ENCODE data around the gene ZNF547. TPM values are rescaled to one million over a fixed set of nuclear protein-coding genes. Genes with fewer than 3 reads are reported as not detected.

ZNF547 gene
- total RNA-seq, 4 donors from 2014 or later = 1.8 to 4.2 (median 2.7) TPM

- no peak overlapping the region for H3K27ac ChIP-seq
- H3K27me3 ChIP-seq = no peaks in the 10 kb centered on the region
- peaks cover 75% of the 10 kb centered on the region for H3K36me3 ChIP-seq
- peaks cover 29% of the 10 kb centered on the region for H3K9me3 ChIP-seq
- TF ChIP-seq EP300 (IDR thresholded peaks at IDR 0.05) (no peak), CTCF (IDR thresholded peaks at IDR 0.05) (no peak), POLR2A (IDR thresholded peaks at IDR 0.05) (no peak)
- H3K4me3 ChIP-seq = no peak overlapping the region
- DNase-seq (ENCODE audit: low spot score in 2 of 2) = no peak
- no peaks in the 10 kb centered on the region for H3K4me1 ChIP-seq
- 100% methylated on average over 3 of the region's 4 CpGs for WGBS
These were observed 56.1 kb downstream of the ZNF547 start for GRCh38 chr19:57419439-57419838.

GRCh38 chr19:57421037-57421436 is 57.7 kb downstream of the ZNF547 start:
- H3K27ac ChIP-seq = no peak overlapping the region
- TF ChIP-seq EP300 (IDR thresholded peaks at IDR 0.05) = no peak
- no peak for TF ChIP-seq CTCF (IDR thresholded peaks at IDR 0.05)
- H3K36me3 ChIP-seq = peaks cover 62% of the 10 kb centered on the region
- H3K27me3 ChIP-seq = no peaks in the 10 kb centered on the region
- no peak overlapping the region for H3K4me3 ChIP-seq
- WGBS = 96% methylated on average over 3 of the region's 3 CpGs
- H3K9me3 ChIP-seq = peaks cover 35% of the 10 kb centered on the region
- DNase-seq (ENCODE audit: low spot score in 2 of 2) = no peak
- no peaks in the 10 kb centered on the region for H3K4me1 ChIP-seq

Other genes with a start within 250 kb of the ZNF547 start
- gene USP29, start 243.6 kb upstream of the ZNF547 start, total RNA-seq = not detected
- gene ZIM3, start 218.3 kb upstream of the ZNF547 start, total RNA-seq = not detected
- not detected for gene DUXA, start 196.1 kb upstream of the ZNF547 start, total RNA-seq
- gene ZNF264, start 172.1 kb upstream of the ZNF547 start, total RNA-seq = 10 to 100 TPM; 35.4 to 50.2 (median 38.9) TPM
- 1 to 10 TPM in 3 of 4 donors, not detected in 1; 1.1 to 3.1 (median 2.3) TPM for gene AURKC, start 132.5 kb upstream of the ZNF547 start, total RNA-seq
- 10 to 100 TPM; 18.0 to 24.6 (median 18.9) TPM for gene ZNF805, start 122.9 kb upstream of the ZNF547 start, total RNA-seq
- 100 to 1,000 TPM in 1 of 4 donors, 10 to 100 TPM in 3; 75.2 to 101 (median 78.6) TPM for gene ZNF460, start 83.1 kb upstream of the ZNF547 start, total RNA-seq
- gene ZNF543, start 43.1 kb upstream of the ZNF547 start, total RNA-seq = 10 to 100 TPM in 3 of 4 donors, 1 to 10 TPM in 1; 9.8 to 15.8 (median 11.6) TPM
- gene ZNF304, start 12.3 kb upstream of the ZNF547 start, total RNA-seq = 10 to 100 TPM in 3 of 4 donors, 1 to 10 TPM in 1; 10.0 to 12.4 (median 11.3) TPM
- gene TRAPPC2B, start within 50 bp of the ZNF547 start, total RNA-seq = 10 to 100 TPM; 16.5 to 20.7 (median 19.9) TPM
- 10 to 100 TPM; 18.8 to 30.9 (median 25.7) TPM for gene ZNF548, start 26.3 kb downstream of the ZNF547 start, total RNA-seq
- gene ZNF17, start 47.6 kb downstream of the ZNF547 start, total RNA-seq = 10 to 100 TPM; 10.2 to 23.8 (median 15.2) TPM
- 10 to 100 TPM in 3 of 4 donors, 1 to 10 TPM in 1; 8.3 to 15.5 (median 13.5) TPM for gene ZNF749, start 71.8 kb downstream of the ZNF547 start, total RNA-seq
- 1 to 10 TPM in 3 of 4 donors, under 1 TPM in 1; 0.76 to 3.9 (median 1.2) TPM for gene VN1R1, start 93.6 kb downstream of the ZNF547 start, total RNA-seq
- gene ZNF772, start 114.0 kb downstream of the ZNF547 start, total RNA-seq = 10 to 100 TPM in 2 of 4 donors, 1 to 10 TPM in 2; 6.1 to 15.0 (median 10.9) TPM
- 10 to 100 TPM in 1 of 4 donors, 1 to 10 TPM in 3; 7.9 to 20.4 (median 8.9) TPM for gene ZNF419, start 124.2 kb downstream of the ZNF547 start, total RNA-seq
- 10 to 100 TPM; 10.5 to 24.1 (median 16.2) TPM for gene ZNF773, start 136.4 kb downstream of the ZNF547 start, total RNA-seq
- gene ZNF549, start 163.8 kb downstream of the ZNF547 start, total RNA-seq = 1 to 10 TPM; 3.4 to 9.5 (median 4.9) TPM
- 10 to 100 TPM in 2 of 4 donors, 1 to 10 TPM in 2; 6.6 to 21.9 (median 11.3) TPM for gene ZNF550, start 196.3 kb downstream of the ZNF547 start, total RNA-seq
- 1 to 10 TPM; 5.3 to 8.7 (median 6.1) TPM for gene ZNF416, start 215.4 kb downstream of the ZNF547 start, total RNA-seq
- gene ZIK1, start 220.6 kb downstream of the ZNF547 start, total RNA-seq = 1 to 10 TPM; 3.0 to 5.7 (median 4.1) TPM
- 1 to 10 TPM; 4.7 to 9.7 (median 7.2) TPM for gene ZNF530, start 236.3 kb downstream of the ZNF547 start, total RNA-seq